ENCODE measurements around the gene CACNA2D3. TPM values are rescaled to one million over a fixed set of nuclear protein-coding genes. Genes with fewer than 3 reads are reported as not detected.

Gene CACNA2D3
- total RNA-seq, 1 donor from 2014 or later, result 0.17 TPM

GRCh38 chr3:54488297-54488696 is 365.9 kb downstream of the CACNA2D3 start:
- DNase-seq (ENCODE audit: low read depth), result no peak
- H3K27me3 ChIP-seq (ENCODE audit: control insufficient read depth, insufficient read depth, low read length), result no peaks in the 10 kb centered on the region
- H3K4me3 ChIP-seq (ENCODE audit: low read depth, low read length), result no peak overlapping the region
- TF ChIP-seq, protein P1, sequence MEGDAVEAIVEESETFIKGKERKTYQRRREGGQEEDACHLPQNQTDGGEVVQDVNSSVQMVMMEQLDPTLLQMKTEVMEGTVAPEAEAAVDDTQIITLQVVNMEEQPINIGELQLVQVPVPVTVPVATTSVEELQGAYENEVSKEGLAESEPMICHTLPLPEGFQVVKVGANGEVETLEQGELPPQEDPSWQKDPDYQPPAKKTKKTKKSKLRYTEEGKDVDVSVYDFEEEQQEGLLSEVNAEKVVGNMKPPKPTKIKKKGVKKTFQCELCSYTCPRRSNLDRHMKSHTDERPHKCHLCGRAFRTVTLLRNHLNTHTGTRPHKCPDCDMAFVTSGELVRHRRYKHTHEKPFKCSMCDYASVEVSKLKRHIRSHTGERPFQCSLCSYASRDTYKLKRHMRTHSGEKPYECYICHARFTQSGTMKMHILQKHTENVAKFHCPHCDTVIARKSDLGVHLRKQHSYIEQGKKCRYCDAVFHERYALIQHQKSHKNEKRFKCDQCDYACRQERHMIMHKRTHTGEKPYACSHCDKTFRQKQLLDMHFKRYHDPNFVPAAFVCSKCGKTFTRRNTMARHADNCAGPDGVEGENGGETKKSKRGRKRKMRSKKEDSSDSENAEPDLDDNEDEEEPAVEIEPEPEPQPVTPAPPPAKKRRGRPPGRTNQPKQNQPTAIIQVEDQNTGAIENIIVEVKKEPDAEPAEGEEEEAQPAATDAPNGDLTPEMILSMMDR (IDR thresholded peaks at IDR 0.05; ENCODE audit: insufficient read depth, low read length, poor library complexity, severe bottlenecking), result no peak
- H3K36me3 ChIP-seq (ENCODE audit: control insufficient read depth, insufficient read depth, low read length), result no peaks in the 10 kb centered on the region

DNA sequence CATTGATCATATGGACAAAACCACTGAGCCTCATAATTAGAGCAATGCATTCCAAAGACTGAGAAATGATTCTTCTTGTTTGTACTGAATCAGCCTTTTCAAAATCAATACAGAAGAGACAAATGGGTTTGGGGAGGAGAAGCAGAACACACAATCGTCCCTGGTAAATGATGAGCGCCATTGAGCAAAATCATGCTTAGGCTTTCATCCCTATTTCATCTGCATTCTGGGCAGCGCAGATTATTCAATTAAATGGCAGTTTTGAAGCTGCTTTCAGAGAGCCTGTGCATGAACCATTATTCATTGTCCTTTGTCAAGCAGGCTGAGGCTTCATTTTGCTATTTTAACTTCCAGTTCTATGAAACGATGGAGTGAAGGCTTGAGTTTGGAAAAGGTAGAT is 371.9 kb downstream of the CACNA2D3 start:
- DNase-seq (ENCODE audit: low read depth), result no peak
- H3K4me3 ChIP-seq (ENCODE audit: low read depth, low read length), result no peak overlapping the region
- TF ChIP-seq, protein P1 (IDR thresholded peaks at IDR 0.05; ENCODE audit: insufficient read depth, low read length, poor library complexity, severe bottlenecking), result no peak

DNA sequence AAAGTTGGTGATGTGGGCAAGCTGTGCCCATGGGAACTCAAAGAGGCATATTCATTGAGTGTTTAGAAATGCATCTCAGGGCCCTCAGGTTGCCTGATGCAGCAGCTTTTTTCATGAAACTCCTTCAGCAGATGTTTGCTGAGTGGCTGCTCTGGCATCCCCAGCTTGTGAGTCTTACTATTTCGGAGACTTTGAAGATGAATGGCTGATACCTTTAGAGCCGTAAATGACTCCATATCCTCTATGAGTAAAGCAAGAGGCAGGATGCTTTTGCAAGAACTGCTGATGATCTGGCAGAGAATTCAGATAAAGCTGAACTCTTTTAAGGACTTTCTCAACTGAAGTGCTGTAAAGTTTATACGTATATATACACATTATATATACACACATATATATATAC is 384.3 kb downstream of the CACNA2D3 start:
- no peak for DNase-seq (ENCODE audit: low read depth)
- TF ChIP-seq, protein P1 (IDR thresholded peaks at IDR 0.05; ENCODE audit: insufficient read depth, low read length, poor library complexity, severe bottlenecking), result no peak
- H3K4me3 ChIP-seq (ENCODE audit: low read depth, low read length), result no peak overlapping the region
- no peaks in the 10 kb centered on the region for H3K36me3 ChIP-seq (ENCODE audit: control insufficient read depth, insufficient read depth, low read length)
- no peaks in the 10 kb centered on the region for H3K27me3 ChIP-seq (ENCODE audit: control insufficient read depth, insufficient read depth, low read length)

More for the DNA sequence above, 371.9 kb downstream of the CACNA2D3 start:
- no peaks in the 10 kb centered on the region for H3K27me3 ChIP-seq (ENCODE audit: control insufficient read depth, insufficient read depth, low read length)
- no peaks in the 10 kb centered on the region for H3K36me3 ChIP-seq (ENCODE audit: control insufficient read depth, insufficient read depth, low read length)

- H3K4me3 ChIP-seq (ENCODE audit: low read depth, low read length), result no peak overlapping the region
- H3K27me3 ChIP-seq (ENCODE audit: control insufficient read depth, insufficient read depth, low read length), result no peaks in the 10 kb centered on the region
- DNase-seq (ENCODE audit: low read depth), result no peak
- TF ChIP-seq, protein P1 (IDR thresholded peaks at IDR 0.05; ENCODE audit: insufficient read depth, low read length, poor library complexity, severe bottlenecking), result no peak
- H3K36me3 ChIP-seq (ENCODE audit: control insufficient read depth, insufficient read depth, low read length), result no peaks in the 10 kb centered on the region
Measured at GRCh38 chr3:54507876-54508460, 385.6 kb downstream of the CACNA2D3 start.

- no peak for DNase-seq (ENCODE audit: low read depth)
- no peak overlapping the region for H3K4me3 ChIP-seq (ENCODE audit: low read depth, low read length)
- no peaks in the 10 kb centered on the region for H3K27me3 ChIP-seq (ENCODE audit: control insufficient read depth, insufficient read depth, low read length)
- H3K36me3 ChIP-seq (ENCODE audit: control insufficient read depth, insufficient read depth, low read length), result no peaks in the 10 kb centered on the region
- TF ChIP-seq, protein P1 (IDR thresholded peaks at IDR 0.05; ENCODE audit: insufficient read depth, low read length, poor library complexity, severe bottlenecking), result no peak
Measured at GRCh38 chr3:54510506-54510905, 388.2 kb downstream of the CACNA2D3 start.

DNA sequence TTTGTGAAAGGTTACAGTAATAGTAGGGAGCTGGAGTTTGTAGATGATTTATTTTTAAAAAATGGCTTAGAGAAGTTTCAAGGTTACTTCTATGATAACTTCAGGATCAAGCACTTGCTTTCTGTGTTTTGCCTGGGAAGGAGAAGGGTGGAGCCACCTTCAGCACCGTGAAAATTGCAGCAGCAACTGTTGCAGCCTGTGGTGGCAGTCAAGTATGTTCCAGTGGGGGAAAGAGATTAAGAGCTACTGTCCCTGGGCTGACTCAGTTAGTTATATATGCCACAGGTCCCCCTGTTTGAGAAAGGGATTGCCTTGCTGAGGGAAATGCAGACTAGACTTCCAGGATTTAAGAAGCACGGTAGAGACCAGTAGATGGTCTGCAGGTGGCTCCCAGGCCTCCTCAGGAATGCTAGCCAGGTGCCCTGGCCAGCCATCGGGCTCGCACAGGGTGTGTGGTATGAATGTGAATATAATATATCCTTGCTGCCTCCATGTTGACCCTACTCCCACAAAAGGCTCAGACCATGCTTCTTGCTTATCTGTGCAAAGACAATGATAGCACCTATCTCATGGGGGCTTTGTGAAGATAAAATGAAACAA is 389.5 kb downstream of the CACNA2D3 start:
- no peak for DNase-seq (ENCODE audit: low read depth)
- Histone ChIP-seq H3K27me3 (ENCODE audit: control insufficient read depth, insufficient read depth, low read length) (no peaks in the 10 kb centered on the region), H3K36me3 (ENCODE audit: control insufficient read depth, insufficient read depth, low read length) (no peaks in the 10 kb centered on the region), H3K4me3 (ENCODE audit: low read depth, low read length) (no peak overlapping the region)
- TF ChIP-seq, protein P1 (IDR thresholded peaks at IDR 0.05; ENCODE audit: insufficient read depth, low read length, poor library complexity, severe bottlenecking), result no peak
